Gastroesophageal sphincter (tissue), 3 donors: ENCODE measurements around the gene RGS2.

Experiments
- EP300 ChIP-seq: sonication (generic); formaldehyde crosslinking; IDR thresholded peaks from one replicate; pipeline ENCODE4 v1.6.1; 2017; ENCODE audit warnings: antibody characterized with exemption, mild to moderate bottlenecking
- POLR2A ChIP-seq, 2 donors: fragments of 450-650 bp; IDR thresholded peaks; one replicate each; pipeline ENCODE4 v1.6.1; 2017; ENCODE audit warnings: antibody characterized with exemption in 2 of 2, mild to moderate bottlenecking in 2 of 2, moderate library complexity in 1 of 2
- TF ChIP-seq, protein P1 (sequence below), 4 experiments: fragments of 200-600 bp in 2 of 4; fragments of 450-650 bp in 2 of 4; sonication (generic) in 1 of 4; IDR thresholded peaks; one replicate each; pipeline ENCODE4 v1.5.1; 2017 to 2019; ENCODE audit warnings: antibody characterized with exemption in 4 of 4, mild to moderate bottlenecking in 2 of 4, moderate library complexity in 2 of 4

DNA sequence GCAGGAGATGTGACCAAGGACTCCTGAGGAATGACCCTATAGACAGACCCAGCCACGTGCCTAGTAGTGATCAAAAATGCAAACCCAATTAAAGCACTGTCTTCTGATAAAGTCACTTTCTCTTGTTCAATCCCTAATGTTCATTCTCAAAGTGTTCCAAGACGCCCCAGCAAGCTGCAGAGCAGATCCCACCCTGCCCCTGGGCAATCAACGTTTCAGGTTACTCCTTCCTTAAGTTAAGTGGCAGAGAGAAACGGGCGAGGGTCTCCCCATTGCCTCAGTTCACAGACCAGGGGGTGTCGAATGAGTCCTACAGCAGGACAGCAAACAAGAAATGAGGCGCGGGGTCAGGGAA lies 699 bp upstream of the RGS2 start:
- TF ChIP-seq, protein P1, sequence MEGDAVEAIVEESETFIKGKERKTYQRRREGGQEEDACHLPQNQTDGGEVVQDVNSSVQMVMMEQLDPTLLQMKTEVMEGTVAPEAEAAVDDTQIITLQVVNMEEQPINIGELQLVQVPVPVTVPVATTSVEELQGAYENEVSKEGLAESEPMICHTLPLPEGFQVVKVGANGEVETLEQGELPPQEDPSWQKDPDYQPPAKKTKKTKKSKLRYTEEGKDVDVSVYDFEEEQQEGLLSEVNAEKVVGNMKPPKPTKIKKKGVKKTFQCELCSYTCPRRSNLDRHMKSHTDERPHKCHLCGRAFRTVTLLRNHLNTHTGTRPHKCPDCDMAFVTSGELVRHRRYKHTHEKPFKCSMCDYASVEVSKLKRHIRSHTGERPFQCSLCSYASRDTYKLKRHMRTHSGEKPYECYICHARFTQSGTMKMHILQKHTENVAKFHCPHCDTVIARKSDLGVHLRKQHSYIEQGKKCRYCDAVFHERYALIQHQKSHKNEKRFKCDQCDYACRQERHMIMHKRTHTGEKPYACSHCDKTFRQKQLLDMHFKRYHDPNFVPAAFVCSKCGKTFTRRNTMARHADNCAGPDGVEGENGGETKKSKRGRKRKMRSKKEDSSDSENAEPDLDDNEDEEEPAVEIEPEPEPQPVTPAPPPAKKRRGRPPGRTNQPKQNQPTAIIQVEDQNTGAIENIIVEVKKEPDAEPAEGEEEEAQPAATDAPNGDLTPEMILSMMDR (IDR thresholded peaks at IDR 0.05) = no peak
- TF ChIP-seq EP300 (no peak), POLR2A (IDR thresholded peaks at IDR 0.05) (no peak)
